ENCODE data around the gene AGPAT2. TPM values are rescaled to one million over a fixed set of nuclear protein-coding genes. Genes with fewer than 3 reads are reported as not detected.

Gene AGPAT2
- polyA plus RNA-seq, 1 of the 3 experiments (the other 2 are of a cell fraction): 46.8 TPM

GRCh38 chr9:136670576-136671253 is 16.5 kb downstream of the AGPAT2 start:
- DNase-seq: no peak
- H3K4me2 ChIP-seq: no peak overlapping the region
- H3K9ac ChIP-seq: no peak overlapping the region
- peaks cover 0 to 3% of the 10 kb centered on the region in 2 experiments for H3K36me3 ChIP-seq (replicated peaks in 1 of 2; ENCODE audit: control insufficient read depth in 1 of 2, insufficient read depth in 2 of 2, low read length in 1 of 2)
- H4K20me1 ChIP-seq (ENCODE audit: insufficient read depth): 0 out of 2 replicates have a peak, but pooled peaks cover 5% of the 10 kb centered on the region
- CTCF ChIA-PET: interaction anchor here (0.7 to 4.0 kb wide), 20 partner anchors 9 to 183 kb away, joined by 3 to 90 read pairs (median 12); partner anchors contain the start of genes AGPAT2 and EGFL7
- peaks cover 0 to 19% of the 10 kb centered on the region in 2 experiments; a peak in 1 of 4 replicates for H3K4me1 ChIP-seq (ENCODE audit: control insufficient read depth in 1 of 2, insufficient read depth in 2 of 2, low read depth in 1 of 2, low read length in 1 of 2)
- POLR2A ChIA-PET: no interaction called here
- TF ChIP-seq SIN3A (IDR thresholded peaks at IDR 0.05; ENCODE audit: borderline replicate concordance, low read depth, low read length) (no peak), FOSL2 (IDR thresholded peaks at IDR 0.05; ENCODE audit: borderline replicate concordance, low read depth) (no peak), USF2 (IDR thresholded peaks at IDR 0.05; ENCODE audit: borderline replicate concordance, low read depth, low read length) (no peak)
- 94% methylated on average over 35 of the region's 36 CpGs for WGBS (ENCODE audit: low lambda C conversion rate)
- H3K27me3 ChIP-seq (ENCODE audit: insufficient read depth): no peaks in the 10 kb centered on the region
- no peaks in the 10 kb centered on the region for H3K9me2 ChIP-seq
- no peaks in the 10 kb centered on the region for H3K9me3 ChIP-seq
- H3K4me3 ChIP-seq (ENCODE audit: low read depth in 2 of 2, low read length in 1 of 2): no peak overlapping the region
- no peak overlapping the region for H2AFZ ChIP-seq (ENCODE audit: low read depth)
- H3K79me2 ChIP-seq (ENCODE audit: insufficient read depth): no peaks in the 10 kb centered on the region
- H3K27ac ChIP-seq (ENCODE audit: low read depth in 2 of 2, low read length in 1 of 2): no peak overlapping the region
- peaks cover 3% of the 10 kb centered on the region for H3F3A ChIP-seq (replicated peaks; ENCODE audit: insufficient read depth)

- no peak for TF ChIP-seq TAF1 (IDR thresholded peaks at IDR 0.05; ENCODE audit: borderline replicate concordance, low read depth, low read length)
- no peak for TF ChIP-seq FOSL2 (IDR thresholded peaks at IDR 0.05; ENCODE audit: borderline replicate concordance, low read depth)
- no peak for TF ChIP-seq RCOR1 (IDR thresholded peaks at IDR 0.05; ENCODE audit: low read length)
- no peak for TF ChIP-seq TCF12 (IDR thresholded peaks at IDR 0.05)
- no peak for TF ChIP-seq POLR2AphosphoS5 (IDR thresholded peaks at IDR 0.05; ENCODE audit: low read depth, low read length)
- TF ChIP-seq EZH2phosphoT487 (IDR thresholded peaks at IDR 0.05; ENCODE audit: borderline replicate concordance, low read depth): no peak
- no peak for TF ChIP-seq FOXJ3 (CRISPR knock-in tag; IDR thresholded peaks at IDR 0.05)
- no peak for TF ChIP-seq MAX (IDR thresholded peaks at IDR 0.05; ENCODE audit: low read depth)
- no peak for TF ChIP-seq RAD21 (IDR thresholded peaks at IDR 0.05; ENCODE audit: low read length)
- 93% methylated on average over 16 of the region's 23 CpGs for WGBS (ENCODE audit: low lambda C conversion rate)
- Histone ChIP-seq H3K4me1 (ENCODE audit: control insufficient read depth in 1 of 2, insufficient read depth in 2 of 2, low read depth in 1 of 2, low read length in 1 of 2) (peaks cover 0 to 23% of the 10 kb centered on the region in 2 experiments; a peak in 1 of 4 replicates), H3F3A (replicated peaks; ENCODE audit: insufficient read depth) (peaks cover 3% of the 10 kb centered on the region), H4K20me1 (ENCODE audit: insufficient read depth) (0 out of 2 replicates have a peak, but pooled peaks cover 5% of the 10 kb centered on the region), H3K9me3 (no peaks in the 10 kb centered on the region), H3K27me3 (ENCODE audit: insufficient read depth) (no peaks in the 10 kb centered on the region), H3K9ac (no peak overlapping the region), H3K4me2 (no peak overlapping the region), H3K36me3 (replicated peaks in 1 of 2; ENCODE audit: control insufficient read depth in 1 of 2, insufficient read depth in 2 of 2, low read length in 1 of 2) (peaks cover 0 to 3% of the 10 kb centered on the region in 2 experiments), H3K27ac (ENCODE audit: low read depth in 2 of 2, low read length in 1 of 2) (no peak overlapping the region), H3K9me2 (no peaks in the 10 kb centered on the region), H3K79me2 (ENCODE audit: insufficient read depth) (no peaks in the 10 kb centered on the region), H2AFZ (ENCODE audit: low read depth) (no peak overlapping the region), H3K4me3 (ENCODE audit: low read depth in 2 of 2, low read length in 1 of 2) (no peak overlapping the region)
- ChIA-PET POLR2A (no interaction called here), CTCF (interaction anchor here (1.0 kb wide), 1 partner anchor 182 kb away, joined by 3 read pairs; no protein-coding TSS in a partner anchor)
- no peak for DNase-seq
Measured at GRCh38 chr9:136669791-136670464, 17.3 kb downstream of the AGPAT2 start.
